Ammon's horn (tissue), 1 donor: Measurements from ENCODE around the gene ZBED6.

Experiments used
- DNase-seq: peaks from one replicate; pipeline ENCODE4 v3.0.0-alpha.2; 2016; ENCODE audit warnings: low spot score

The ZBED6 gene

DNA sequence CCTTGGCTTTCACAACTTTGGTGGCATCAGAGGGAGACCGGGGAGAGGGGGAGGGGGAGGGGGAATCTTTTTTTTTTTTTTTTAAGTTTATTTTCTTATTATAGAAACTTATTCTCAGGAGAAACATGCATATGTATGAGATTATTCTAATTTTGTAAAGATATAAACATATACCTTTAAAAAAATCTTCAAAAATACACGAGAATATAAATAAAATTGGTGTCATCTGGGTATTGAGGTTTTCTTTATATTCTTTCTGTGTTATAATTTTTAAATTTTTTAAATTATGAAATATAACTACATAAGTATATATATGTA, 47.1 kb downstream of the ZBED6 start:
- DNase-seq, result no peak

DNA sequence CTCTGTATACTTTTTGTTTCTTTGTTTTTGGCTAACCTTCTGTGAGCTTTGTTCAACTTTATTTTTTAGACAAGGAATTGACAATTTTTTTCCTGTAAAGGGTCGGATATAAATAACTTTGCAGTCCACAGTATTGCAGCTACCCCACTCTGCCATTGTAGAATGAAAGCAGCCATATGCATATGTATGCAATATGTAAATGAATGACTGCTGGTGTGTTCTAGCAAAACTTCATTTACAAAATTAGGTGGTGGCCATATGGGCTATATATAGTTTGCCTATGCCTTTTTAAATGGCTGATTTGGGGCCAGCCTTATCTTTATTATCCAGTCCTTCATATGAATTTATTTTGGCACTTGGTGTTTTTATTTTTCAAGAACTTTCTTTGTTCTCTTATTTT, 48.0 kb downstream of the ZBED6 start:
- DNase-seq, result no peak
